Liver (tissue), 9 donors: ENCODE results near the gene C1QTNF3. TPM values are rescaled to one million over a fixed set of nuclear protein-coding genes. Genes with fewer than 3 reads are reported as not detected.

Experiments used
- DNase-seq: peaks from one replicate; pipeline ENCODE4 v3.0.0-alpha.2; 2017; ENCODE audit warnings: low spot score
- H3K27ac ChIP-seq, 2 donors: one replicate each; pipeline ENCODE4 v1.7.0; 2013; ENCODE audit warnings: inconsistent platforms in 2 of 2, low read length in 2 of 2, control low read depth in 1 of 2, low read depth in 1 of 2, mild to moderate bottlenecking in 1 of 2
- H3K27me3 ChIP-seq, 4 donors: one replicate each; pipeline versions ENCODE4 v1.6.1 to v1.7.0; 2013; ENCODE audit warnings: low read length in 3 of 4, inconsistent platforms in 1 of 4, mild to moderate bottlenecking in 1 of 4, moderate library complexity in 1 of 4; ENCODE audit not compliant: control insufficient read depth in 4 of 4, insufficient read depth in 4 of 4
- H3K36me3 ChIP-seq, 4 donors: one replicate each; pipeline versions ENCODE4 v1.6.1 to v1.7.0; 2013; ENCODE audit warnings: low read length in 3 of 4, mild to moderate bottlenecking in 3 of 4, low read depth in 1 of 4, moderate library complexity in 1 of 4; ENCODE audit not compliant: control insufficient read depth in 4 of 4, insufficient read depth in 3 of 4
- H3K4me1 ChIP-seq, 4 donors: one replicate each; pipeline versions ENCODE4 v1.6.1 to v1.7.0; 2013; ENCODE audit warnings: low read length in 3 of 4, mild to moderate bottlenecking in 3 of 4, moderate library complexity in 1 of 4; ENCODE audit not compliant: control insufficient read depth in 4 of 4, insufficient read depth in 4 of 4
- H3K4me3 ChIP-seq, 3 donors: one replicate each; pipeline versions ENCODE4 v1.6.1 to v1.7.0; 2013; ENCODE audit warnings: low read length in 3 of 3, control low read depth in 1 of 3, low read depth in 1 of 3, mild to moderate bottlenecking in 1 of 3
- H3K9ac ChIP-seq, 2 donors: one replicate each; pipeline ENCODE4 v1.7.0; 2013; ENCODE audit warnings: low read length in 2 of 2, mild to moderate bottlenecking in 2 of 2, moderate library complexity in 2 of 2, control low read depth in 1 of 2, low read depth in 1 of 2
- H3K9me3 ChIP-seq, 4 donors: one replicate each; pipeline versions ENCODE4 v1.6.1 to v1.7.0; 2013; ENCODE audit warnings: low read length in 3 of 4; ENCODE audit not compliant: control insufficient read depth in 4 of 4
- EGR1 ChIP-seq, 2 donors: IDR thresholded peaks; 2 replicates each; pipeline ENCODE4 v1.6.1; 2016 to 2018; ENCODE audit warnings: antibody characterized with exemption in 2 of 2, low read depth in 2 of 2
- FOXA1 ChIP-seq: IDR thresholded peaks from 2 replicates; pipeline ENCODE4 v1.6.1; 2016; ENCODE audit warnings: antibody characterized with exemption
- FOXA2 ChIP-seq: IDR thresholded peaks from 2 replicates; pipeline ENCODE4 v1.6.1; 2016; ENCODE audit warnings: antibody characterized with exemption
- GABPA ChIP-seq, 2 donors: IDR thresholded peaks in 1 of 2; conservative IDR thresholded peaks in 1 of 2; 2 replicates each; pipeline ENCODE4 v1.6.1; 2016; ENCODE audit warnings: antibody characterized with exemption in 2 of 2, mild to moderate bottlenecking in 1 of 2, moderate library complexity in 1 of 2
- HNF4A ChIP-seq, 2 donors: conservative IDR thresholded peaks; 2 replicates each; pipeline ENCODE4 v1.6.1; 2016; ENCODE audit warnings: antibody characterized with exemption in 2 of 2, mild to moderate bottlenecking in 2 of 2
- HNF4G ChIP-seq: IDR thresholded peaks from 2 replicates; pipeline ENCODE4 v1.6.1; 2016; ENCODE audit warnings: antibody characterized with exemption
- JUND ChIP-seq, 2 donors: IDR thresholded peaks; 2 replicates each; pipeline ENCODE4 v1.6.1; 2016; ENCODE audit warnings: antibody characterized with exemption in 2 of 2
- NR2F2 ChIP-seq: IDR thresholded peaks from 2 replicates; pipeline ENCODE4 v1.6.1; 2016; ENCODE audit warnings: antibody characterized with exemption
- RAD21 ChIP-seq, 2 donors: IDR thresholded peaks; 2 replicates each; pipeline ENCODE4 v1.6.1; 2016; ENCODE audit warnings: antibody characterized with exemption in 2 of 2, mild to moderate bottlenecking in 2 of 2
- RXRA ChIP-seq, 2 donors: IDR thresholded peaks; 2 replicates each; pipeline ENCODE4 v1.6.1; 2017 to 2018; ENCODE audit warnings: antibody characterized with exemption in 2 of 2, mild to moderate bottlenecking in 1 of 2
- SP1 ChIP-seq: IDR thresholded peaks from 2 replicates; pipeline ENCODE4 v1.6.1; 2018; ENCODE audit warnings: antibody characterized with exemption, mild to moderate bottlenecking
- TAF1 ChIP-seq: conservative IDR thresholded peaks from 2 replicates; pipeline ENCODE4 v1.6.1; 2016; ENCODE audit warnings: antibody characterized with exemption, mild to moderate bottlenecking
- YY1 ChIP-seq: IDR thresholded peaks from 2 replicates; pipeline ENCODE4 v1.6.1; 2016; ENCODE audit warnings: antibody characterized with exemption, mild to moderate bottlenecking
- WGBS: extraction: QIAGEN DNeasy Blood & Tissue Kit; methylation state at CpG from one replicate; pipeline ENCODE4 v1.1.7; 2013; 5-methylcytosine and 5-hydroxymethylcytosine counted together
- polyA plus RNA-seq, 2 donors: library from polyadenylated mRNA; stranded (reverse) in 1 of 2; unstranded in 1 of 2; fragments of 200-250 nt in 1 of 2; fragments of >200 nt in 1 of 2; fragmentation: Nextera tagmentation in 1 of 2; extraction: Ambion mirVana in 1 of 2; gene quantifications; one replicate each; pipeline versions ENCODE4 v1.2.1 to v1.2.3, GENCODE V29; 2013 to 2015
- total RNA-seq, 2 donors: library from RNA; depleted of rRNA; stranded (reverse); fragments of >200 nt; gene quantifications; one replicate each; pipeline ENCODE4 v1.2.3, GENCODE V29; 2014
- TF ChIP-seq, protein P1 (sequence below): fragments of 150-350 bp; IDR thresholded peaks from 2 replicates; pipeline ENCODE4 v1.5.1; 2017; ENCODE audit warnings: improper control_type of control experiment, low read depth, low read length; ENCODE audit not compliant: missing input control
- TF ChIP-seq, protein P2 (sequence below): IDR thresholded peaks from 2 replicates; pipeline ENCODE4 v1.6.1; 2016; ENCODE audit warnings: antibody characterized with exemption
- TF ChIP-seq, protein P3 (sequence below): IDR thresholded peaks from 2 replicates; pipeline ENCODE4 v1.6.1; 2016; ENCODE audit warnings: antibody characterized with exemption
- TF ChIP-seq, protein P4 (sequence below): IDR thresholded peaks from 2 replicates; pipeline ENCODE4 v1.6.1; 2016; ENCODE audit warnings: antibody characterized with exemption
- donor health status: healthy.
- donor health status: healthy.
- donor health status: healthy.
- donor health status: healthy.
- donor health status: healthy.

Gene C1QTNF3
- total and polyA plus RNA-seq, 4 donors, result 0.81 to 6.2 (median 2.5) TPM

DNA sequence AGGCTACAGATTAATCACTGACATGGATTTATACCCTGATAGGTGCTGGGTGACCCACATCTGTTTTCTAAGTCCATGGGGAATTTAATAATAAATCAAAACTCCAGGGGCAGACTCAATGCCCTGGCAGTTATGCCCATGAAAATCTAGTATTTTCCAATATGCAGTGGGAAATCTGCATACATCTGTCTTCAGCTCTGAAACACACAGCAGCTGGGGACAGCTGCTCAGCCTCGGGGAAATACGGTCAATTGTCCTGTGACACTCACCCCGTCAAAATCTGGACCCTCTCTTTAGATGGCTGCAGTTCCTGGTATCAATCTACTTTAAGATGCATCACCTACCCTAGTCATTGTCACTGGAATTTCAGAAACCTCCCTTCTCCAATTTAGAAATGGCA is 12.7 kb upstream of the C1QTNF3 start (continued):
- TF ChIP-seq, protein P1, sequence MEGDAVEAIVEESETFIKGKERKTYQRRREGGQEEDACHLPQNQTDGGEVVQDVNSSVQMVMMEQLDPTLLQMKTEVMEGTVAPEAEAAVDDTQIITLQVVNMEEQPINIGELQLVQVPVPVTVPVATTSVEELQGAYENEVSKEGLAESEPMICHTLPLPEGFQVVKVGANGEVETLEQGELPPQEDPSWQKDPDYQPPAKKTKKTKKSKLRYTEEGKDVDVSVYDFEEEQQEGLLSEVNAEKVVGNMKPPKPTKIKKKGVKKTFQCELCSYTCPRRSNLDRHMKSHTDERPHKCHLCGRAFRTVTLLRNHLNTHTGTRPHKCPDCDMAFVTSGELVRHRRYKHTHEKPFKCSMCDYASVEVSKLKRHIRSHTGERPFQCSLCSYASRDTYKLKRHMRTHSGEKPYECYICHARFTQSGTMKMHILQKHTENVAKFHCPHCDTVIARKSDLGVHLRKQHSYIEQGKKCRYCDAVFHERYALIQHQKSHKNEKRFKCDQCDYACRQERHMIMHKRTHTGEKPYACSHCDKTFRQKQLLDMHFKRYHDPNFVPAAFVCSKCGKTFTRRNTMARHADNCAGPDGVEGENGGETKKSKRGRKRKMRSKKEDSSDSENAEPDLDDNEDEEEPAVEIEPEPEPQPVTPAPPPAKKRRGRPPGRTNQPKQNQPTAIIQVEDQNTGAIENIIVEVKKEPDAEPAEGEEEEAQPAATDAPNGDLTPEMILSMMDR, result no peak
- no peak for TF ChIP-seq RXRA (IDR thresholded peaks at IDR 0.05)
- TF ChIP-seq, protein P2, sequence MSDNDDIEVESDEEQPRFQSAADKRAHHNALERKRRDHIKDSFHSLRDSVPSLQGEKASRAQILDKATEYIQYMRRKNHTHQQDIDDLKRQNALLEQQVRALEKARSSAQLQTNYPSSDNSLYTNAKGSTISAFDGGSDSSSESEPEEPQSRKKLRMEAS, result no peak

DNA sequence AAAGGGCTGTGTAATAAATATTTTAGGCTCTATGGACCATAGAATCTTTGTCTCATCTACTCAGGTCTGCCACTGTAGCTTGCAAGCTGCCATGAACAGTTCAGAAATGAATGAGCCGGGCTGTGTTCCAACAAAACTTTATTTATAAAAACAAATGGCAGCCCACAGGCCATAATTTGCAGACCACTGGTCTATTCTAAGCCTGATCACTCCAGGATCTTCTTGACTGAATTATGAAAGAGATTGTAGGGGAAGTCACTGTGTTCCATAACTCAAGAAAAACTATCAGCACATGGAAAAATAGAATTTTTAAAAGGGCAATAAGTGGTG is 11.4 kb upstream of the C1QTNF3 start:
- no peaks in the 10 kb centered on the region for H3K27me3 ChIP-seq
- no peak for DNase-seq
- TF ChIP-seq JUND (IDR thresholded peaks at IDR 0.05) (no peak), FOXA2 (no peak), HNF4G (no peak)
- H3K27ac ChIP-seq, result no peak overlapping the region
- no peaks in the 10 kb centered on the region for H3K9me3 ChIP-seq
- no peak overlapping the region for H3K9ac ChIP-seq
- no peak overlapping the region for H3K4me3 ChIP-seq
- H3K36me3 ChIP-seq, result peaks cover 0 to 8% (median 2%) of the 10 kb centered on the region in 4 donors
- 97% methylated on average over 1 of the region's 1 CpG for WGBS
- peaks cover 0 to 27% (median 22%) of the 10 kb centered on the region in 4 donors for H3K4me1 ChIP-seq

DNA sequence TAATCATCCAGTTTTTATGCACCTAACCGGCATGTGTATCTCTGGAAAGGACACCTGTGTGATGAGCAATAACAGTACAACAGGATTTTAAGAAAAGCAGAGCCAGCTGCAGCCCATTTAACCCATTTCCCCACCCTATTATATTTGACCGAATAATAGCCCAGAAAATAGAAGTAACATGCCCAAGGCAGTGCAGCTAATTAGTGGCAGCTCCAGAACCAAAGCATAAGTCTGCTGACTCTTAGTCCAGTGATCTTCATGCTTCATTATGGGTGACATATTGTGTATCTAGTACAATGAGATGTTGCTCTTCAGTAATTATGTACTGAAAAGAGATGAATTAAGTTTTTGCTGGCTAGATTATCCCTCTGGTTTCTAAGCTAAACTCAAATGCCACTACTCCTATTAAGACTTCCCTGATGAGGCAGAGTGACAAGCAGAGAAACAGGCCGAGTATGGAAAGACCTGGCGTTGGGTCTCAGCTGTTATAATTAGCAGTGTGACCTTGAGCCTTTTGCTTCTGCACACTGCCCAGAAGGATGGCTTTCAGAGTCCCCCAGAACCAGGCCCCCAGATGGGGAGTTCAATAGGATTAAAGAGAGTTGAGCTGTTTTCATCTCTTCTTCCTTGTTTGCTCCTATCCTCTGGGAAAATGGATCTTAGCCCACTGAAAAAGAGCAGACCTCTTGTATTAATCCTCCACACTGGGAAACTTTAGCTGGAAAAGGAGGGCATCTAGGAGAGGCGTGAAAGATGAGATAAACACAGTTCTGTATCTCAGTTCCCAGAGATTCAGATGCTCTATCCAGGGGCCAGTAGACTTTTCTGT is 10.8 kb upstream of the C1QTNF3 start:
- Histone ChIP-seq H3K36me3 (peaks cover 0 to 8% (median 2%) of the 10 kb centered on the region in 4 donors), H3K9ac (no peak overlapping the region), H3K27me3 (no peaks in the 10 kb centered on the region), H3K27ac (no peak overlapping the region), H3K9me3 (no peaks in the 10 kb centered on the region), H3K4me3 (no peak overlapping the region), H3K4me1 (peaks cover 0 to 21% (median 16%) of the 10 kb centered on the region in 4 donors)
- no peak for DNase-seq
- WGBS, result 95% methylated on average over 5 of the region's 5 CpGs
- TF ChIP-seq JUND (IDR thresholded peaks at IDR 0.05) (no peak), HNF4A (conservative IDR thresholded peaks at IDR 0.05) (no peak), SP1 (no peak), RXRA (IDR thresholded peaks at IDR 0.05) (no peak), HNF4G (no peak), TAF1 (no peak), FOXA1 (no peak), NR2F2 (no peak), YY1 (no peak), RAD21 (IDR thresholded peaks at IDR 0.05) (no peak), GABPA (IDR thresholded peaks at IDR 0.05 in 1 of 2, conservative IDR thresholded peaks at IDR 0.05 in 1 of 2) (no peak), FOXA2 (no peak), EGR1 (IDR thresholded peaks at IDR 0.05; ENCODE audit: low read depth in 2 of 2) (no peak)
- TF ChIP-seq, protein P1, result no peak
- TF ChIP-seq, protein P3, sequence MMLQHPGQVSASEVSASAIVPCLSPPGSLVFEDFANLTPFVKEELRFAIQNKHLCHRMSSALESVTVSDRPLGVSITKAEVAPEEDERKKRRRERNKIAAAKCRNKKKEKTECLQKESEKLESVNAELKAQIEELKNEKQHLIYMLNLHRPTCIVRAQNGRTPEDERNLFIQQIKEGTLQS, result no peak
- TF ChIP-seq, protein P2, result no peak
- TF ChIP-seq, protein P4, sequence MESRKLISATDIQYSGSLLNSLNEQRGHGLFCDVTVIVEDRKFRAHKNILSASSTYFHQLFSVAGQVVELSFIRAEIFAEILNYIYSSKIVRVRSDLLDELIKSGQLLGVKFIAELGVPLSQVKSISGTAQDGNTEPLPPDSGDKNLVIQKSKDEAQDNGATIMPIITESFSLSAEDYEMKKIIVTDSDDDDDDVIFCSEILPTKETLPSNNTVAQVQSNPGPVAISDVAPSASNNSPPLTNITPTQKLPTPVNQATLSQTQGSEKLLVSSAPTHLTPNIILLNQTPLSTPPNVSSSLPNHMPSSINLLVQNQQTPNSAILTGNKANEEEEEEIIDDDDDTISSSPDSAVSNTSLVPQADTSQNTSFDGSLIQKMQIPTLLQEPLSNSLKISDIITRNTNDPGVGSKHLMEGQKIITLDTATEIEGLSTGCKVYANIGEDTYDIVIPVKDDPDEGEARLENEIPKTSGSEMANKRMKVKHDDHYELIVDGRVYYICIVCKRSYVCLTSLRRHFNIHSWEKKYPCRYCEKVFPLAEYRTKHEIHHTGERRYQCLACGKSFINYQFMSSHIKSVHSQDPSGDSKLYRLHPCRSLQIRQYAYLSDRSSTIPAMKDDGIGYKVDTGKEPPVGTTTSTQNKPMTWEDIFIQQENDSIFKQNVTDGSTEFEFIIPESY, result no peak
